WTC11 (cell line): ENCODE measurements around the gene SSH3.

Experiments
- CREM ChIP-seq: sonication (generic); formaldehyde crosslinking; IDR thresholded peaks from 2 replicates; pipeline ENCODE4 v1.8.1; 2022; ENCODE audit warnings: mild to moderate bottlenecking, missing genetic modification reagents, moderate library complexity
- TF ChIP-seq, protein P1 (sequence below): fragments of 200-600 bp; IDR thresholded peaks from 2 replicates; pipeline ENCODE4 v1.8.0; 2022; ENCODE audit warnings: antibody characterized with exemption

DNA sequence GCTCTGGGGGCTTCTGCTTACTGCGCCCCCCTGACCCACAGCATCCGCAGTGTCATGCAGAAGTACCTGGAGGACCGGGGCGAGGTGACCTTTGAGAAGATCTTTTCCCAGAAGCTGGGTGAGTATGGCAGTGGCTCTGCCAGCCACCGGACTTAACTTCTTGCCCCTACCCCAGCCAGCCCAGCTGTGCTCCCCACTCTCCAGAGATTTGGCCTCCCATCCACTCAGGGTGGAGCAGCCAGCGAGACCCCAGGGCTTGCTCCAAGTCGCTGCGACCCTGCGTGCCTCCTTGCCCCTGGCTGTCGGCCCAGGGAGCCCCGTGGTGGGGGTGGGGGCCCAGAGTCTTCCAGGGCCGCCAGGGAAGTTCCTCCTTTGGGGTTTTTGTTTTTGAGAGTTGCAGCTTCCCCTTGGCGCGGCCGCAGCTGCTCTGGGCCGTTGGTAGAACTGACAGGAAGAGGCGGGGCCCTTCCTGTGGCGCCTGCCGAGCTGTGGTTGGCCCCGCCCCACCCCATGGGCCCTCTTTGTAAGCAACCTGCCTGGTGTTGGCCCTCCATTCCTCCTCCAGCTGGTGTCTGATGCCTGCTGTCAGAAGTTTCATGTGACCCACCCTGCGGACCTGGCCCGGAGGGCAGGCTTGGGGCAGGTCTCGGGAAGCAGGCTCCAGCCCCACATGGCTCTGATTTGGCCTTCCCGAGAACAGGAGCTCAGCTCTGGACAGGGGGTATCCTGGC, 25.9 kb upstream of the SSH3 start:
- TF ChIP-seq, protein P1, sequence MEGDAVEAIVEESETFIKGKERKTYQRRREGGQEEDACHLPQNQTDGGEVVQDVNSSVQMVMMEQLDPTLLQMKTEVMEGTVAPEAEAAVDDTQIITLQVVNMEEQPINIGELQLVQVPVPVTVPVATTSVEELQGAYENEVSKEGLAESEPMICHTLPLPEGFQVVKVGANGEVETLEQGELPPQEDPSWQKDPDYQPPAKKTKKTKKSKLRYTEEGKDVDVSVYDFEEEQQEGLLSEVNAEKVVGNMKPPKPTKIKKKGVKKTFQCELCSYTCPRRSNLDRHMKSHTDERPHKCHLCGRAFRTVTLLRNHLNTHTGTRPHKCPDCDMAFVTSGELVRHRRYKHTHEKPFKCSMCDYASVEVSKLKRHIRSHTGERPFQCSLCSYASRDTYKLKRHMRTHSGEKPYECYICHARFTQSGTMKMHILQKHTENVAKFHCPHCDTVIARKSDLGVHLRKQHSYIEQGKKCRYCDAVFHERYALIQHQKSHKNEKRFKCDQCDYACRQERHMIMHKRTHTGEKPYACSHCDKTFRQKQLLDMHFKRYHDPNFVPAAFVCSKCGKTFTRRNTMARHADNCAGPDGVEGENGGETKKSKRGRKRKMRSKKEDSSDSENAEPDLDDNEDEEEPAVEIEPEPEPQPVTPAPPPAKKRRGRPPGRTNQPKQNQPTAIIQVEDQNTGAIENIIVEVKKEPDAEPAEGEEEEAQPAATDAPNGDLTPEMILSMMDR = no peak
- TF ChIP-seq CREM (CRISPR knock-in tag) = no peak
